Neural progenitor cell (in vitro differentiated cells): Measurements from ENCODE around the gene EIF1. TPM values are rescaled to one million over a fixed set of nuclear protein-coding genes. Genes with fewer than 3 reads are reported as not detected.

ENCODE experiments used
- DNase-seq: peaks from one replicate; pipeline ENCODE4 v3.0.0-alpha.2; 2016; ENCODE audit warnings: low spot score
- H2AFZ ChIP-seq: fragments of 200-600 bp; sonication (generic); replicated peaks from 2 replicates; pipeline ENCODE4 v1.6.1; 2016; ENCODE audit warnings: antibody characterized with exemption
- H3F3A ChIP-seq: fragments of 200-600 bp; sonication (generic); 2 replicates; pipeline ENCODE4 v1.6.1; 2016; ENCODE audit warnings: antibody characterized with exemption, low read depth
- H3K27ac ChIP-seq: fragments of 200-600 bp; sonication (generic); 2 replicates; pipeline ENCODE4 v1.5.1; 2016; ENCODE audit warnings: mild to moderate bottlenecking
- H3K27me3 ChIP-seq: fragments of 200-600 bp; sonication (generic); 2 replicates; pipeline ENCODE4 v1.6.1; 2016; ENCODE audit warnings: mild to moderate bottlenecking, moderate library complexity
- H3K36me3 ChIP-seq: fragments of 200-600 bp; sonication (generic); 2 replicates; pipeline ENCODE4 v1.5.1; 2016
- H3K4me1 ChIP-seq: fragments of 200-600 bp; sonication (generic); 2 replicates; pipeline ENCODE4 v1.6.1; 2016; ENCODE audit warnings: mixed run types
- H3K4me2 ChIP-seq: fragments of 200-600 bp; sonication (generic); 2 replicates; pipeline ENCODE4 v1.6.1; 2016
- H3K4me3 ChIP-seq: fragments of 200-600 bp; sonication (generic); 2 replicates; pipeline ENCODE4 v1.5.1; 2016
- H3K79me2 ChIP-seq: fragments of 200-600 bp; sonication (generic); 2 replicates; pipeline ENCODE4 v1.6.1; 2016; ENCODE audit warnings: low read depth
- H3K9ac ChIP-seq: fragments of 200-600 bp; sonication (generic); 2 replicates; pipeline ENCODE4 v1.6.1; 2016
- H3K9me3 ChIP-seq: fragments of 200-600 bp; sonication (generic); 2 replicates; pipeline ENCODE4 v1.5.1; 2016; ENCODE audit warnings: low read depth
- H4K20me1 ChIP-seq: fragments of 200-600 bp; sonication (generic); 2 replicates; pipeline ENCODE4 v1.6.1; 2016; ENCODE audit warnings: low read depth
- H3K27ac Mint-ChIP-seq: 3 replicates; pipeline ENCODE4 v1.8.0; 2021; ENCODE audit warnings: mixed read lengths
- H3K27me3 Mint-ChIP-seq: 2 replicates; pipeline ENCODE4 v1.8.0; 2022; ENCODE audit warnings: low read depth, mild to moderate bottlenecking, inconsistent platforms, moderate library complexity, mixed read lengths; ENCODE audit not compliant: insufficient read depth
- H3K36me3 Mint-ChIP-seq: 3 replicates; pipeline ENCODE4 v1.8.0; 2021; ENCODE audit warnings: mixed read lengths
- H3K4me1 Mint-ChIP-seq: 3 replicates; pipeline ENCODE4 v1.8.0; 2021; ENCODE audit warnings: mixed read lengths
- H3K4me3 Mint-ChIP-seq: 3 replicates; pipeline ENCODE4 v1.8.0; 2021; ENCODE audit warnings: mild to moderate bottlenecking, moderate library complexity, mixed read lengths
- H3K9me3 Mint-ChIP-seq: 3 replicates; pipeline ENCODE4 v1.8.0; 2020; ENCODE audit warnings: mixed read lengths
- CTCF ChIP-seq: fragments of 200-600 bp; sonication (generic); IDR thresholded peaks from 2 replicates; pipeline ENCODE4 v1.5.1; 2017; ENCODE audit warnings: antibody characterized with exemption, mild to moderate bottlenecking
- EZH2 ChIP-seq: fragments of 200-600 bp; sonication (generic); IDR thresholded peaks from 2 replicates; pipeline ENCODE4 v1.6.1; 2017; ENCODE audit warnings: antibody characterized with exemption, mild to moderate bottlenecking, moderate library complexity
- EZH2phosphoT487 ChIP-seq: fragments of 200-600 bp; sonication (generic); IDR thresholded peaks from 2 replicates; pipeline ENCODE4 v1.6.1; 2017; ENCODE audit warnings: antibody characterized with exemption
- total RNA-seq: library from RNA; depleted of rRNA; stranded (reverse); fragments of >200 nt; gene quantifications from 2 replicates; pipeline ENCODE4 v1.2.3, GENCODE V29; 2015; ENCODE audit warnings: low replicate concordance

Gene EIF1
- total RNA-seq, 1 donor from 2014 or later, result 91.4 TPM

- H3K9ac ChIP-seq, result peak overlapping the region; percentile 82
- H3K79me2 ChIP-seq, result peaks cover 29% of the 10 kb centered on the region
- Mint-ChIP-seq H3K27ac (peak overlapping the region; percentile 67), H3K9me3 (no peaks in the 10 kb centered on the region), H3K27me3 (no peaks in the 10 kb centered on the region), H3K4me3 (peak overlapping the region; percentile 91), H3K4me1 (peaks cover 10% of the 10 kb centered on the region), H3K36me3 (peaks cover 30% of the 10 kb centered on the region)
- DNase-seq, result peak; percentile 72
- H3K9me3 ChIP-seq, result no peaks in the 10 kb centered on the region
- peak overlapping the region; percentile 86 for H3K27ac ChIP-seq
- H3F3A ChIP-seq, result peaks cover 61% of the 10 kb centered on the region
- no peaks in the 10 kb centered on the region for H3K27me3 ChIP-seq
- TF ChIP-seq EZH2 (no peak), CTCF (peak; percentile 83)
- H4K20me1 ChIP-seq, result peaks cover 34% of the 10 kb centered on the region
- no peak overlapping the region for H2AFZ ChIP-seq
- peak overlapping the region; percentile 91 for H3K4me3 ChIP-seq
- peaks cover 14% of the 10 kb centered on the region for H3K4me1 ChIP-seq
- peak overlapping the region; percentile 86 for H3K4me2 ChIP-seq
- H3K36me3 ChIP-seq, result peaks cover 14% of the 10 kb centered on the region
Observed at GRCh38 chr17:41689497-41690299, 1.0 kb downstream of the EIF1 start.

- Histone ChIP-seq H3K9me3 (no peaks in the 10 kb centered on the region), H3K27ac (no peak overlapping the region), H3K4me2 (peak overlapping the region; percentile 86), H3K27me3 (no peaks in the 10 kb centered on the region), H3K36me3 (peaks cover 14% of the 10 kb centered on the region), H3F3A (peaks cover 69% of the 10 kb centered on the region), H4K20me1 (peaks cover 34% of the 10 kb centered on the region), H3K79me2 (peaks cover 29% of the 10 kb centered on the region), H3K4me1 (peaks cover 14% of the 10 kb centered on the region), H3K9ac (no peak overlapping the region), H3K4me3 (peak overlapping the region; percentile 91), H2AFZ (no peak overlapping the region)
- TF ChIP-seq CTCF (no peak), EZH2phosphoT487 (no peak), EZH2 (no peak)
- Mint-ChIP-seq H3K27me3 (no peaks in the 10 kb centered on the region), H3K4me1 (peaks cover 12% of the 10 kb centered on the region), H3K36me3 (peaks cover 30% of the 10 kb centered on the region), H3K9me3 (no peaks in the 10 kb centered on the region), H3K27ac (no peak overlapping the region), H3K4me3 (peak overlapping the region; percentile 91)
- DNase-seq, result no peak
Observed at GRCh38 chr17:41690497-41690896, 1.8 kb downstream of the EIF1 start.

GRCh38 chr17:41691031-41691777 is 2.5 kb downstream of the EIF1 start:
- no peak for DNase-seq
- Histone ChIP-seq H3K36me3 (peaks cover 14% of the 10 kb centered on the region), H3K27ac (no peak overlapping the region), H2AFZ (no peak overlapping the region), H3K4me1 (peaks cover 14% of the 10 kb centered on the region), H4K20me1 (peaks cover 34% of the 10 kb centered on the region), H3K4me3 (no peak overlapping the region), H3K27me3 (no peaks in the 10 kb centered on the region), H3K9ac (no peak overlapping the region), H3K4me2 (peak overlapping the region; percentile 86), H3K79me2 (peaks cover 29% of the 10 kb centered on the region), H3K9me3 (no peaks in the 10 kb centered on the region), H3F3A (peaks cover 70% of the 10 kb centered on the region)
- H3K36me3 Mint-ChIP-seq, result peaks cover 32% of the 10 kb centered on the region
- no peak for TF ChIP-seq EZH2
- TF ChIP-seq EZH2phosphoT487, result no peak
- TF ChIP-seq CTCF, result no peak
- peak overlapping the region; percentile 91 for H3K4me3 Mint-ChIP-seq
- no peaks in the 10 kb centered on the region for H3K27me3 Mint-ChIP-seq
- no peaks in the 10 kb centered on the region for H3K9me3 Mint-ChIP-seq
- H3K4me1 Mint-ChIP-seq, result peaks cover 14% of the 10 kb centered on the region
- no peak overlapping the region for H3K27ac Mint-ChIP-seq
